ENCODE results near the gene ZNF407. TPM values are rescaled to one million over a fixed set of nuclear protein-coding genes. Genes with fewer than 3 reads are reported as not detected.
"Not testable (repeated sequence)": the region's sequence is repeated elsewhere in the genome, so short reads cannot be mapped to it uniquely, and the experiment has no call there.

The ZNF407 gene
- total RNA-seq, 1 donor from 2014 or later = 26.7 TPM

GRCh38 chr18:75097491-75098225 lies 500.0 kb downstream of the ZNF407 start:
- no peak overlapping the region for H3K4me3 Mint-ChIP-seq
- ChIA-PET CTCF (no interaction called here), POLR2A (interaction anchor here (0.7 kb wide), 1 partner anchor 80 kb away, joined by 3 read pairs; no protein-coding TSS in a partner anchor)
- ATAC-seq (ENCODE audit: low read depth) (no peak), DNase-seq (no peak)
- peaks cover 14% of the 10 kb centered on the region for H3K9me3 Mint-ChIP-seq
- no peaks in the 10 kb centered on the region for H3K36me3 Mint-ChIP-seq (ENCODE audit: low read depth)
- H3K4me1 Mint-ChIP-seq = no peaks in the 10 kb centered on the region
- intact Hi-C loops (cut with micrococcal nuclease) = no loop called here
- H3K27ac Mint-ChIP-seq = no peak overlapping the region
- no peak for TF ChIP-seq CTCF (IDR thresholded peaks at IDR 0.05)
- H3K27me3 Mint-ChIP-seq = peaks cover 14% of the 10 kb centered on the region

GRCh38 chr18:75100832-75101630 lies 503.4 kb downstream of the ZNF407 start:
- POLR2A ChIA-PET = no interaction called here
- intact Hi-C loops (cut with micrococcal nuclease) = no loop called here
- H3K27ac Mint-ChIP-seq = no peak overlapping the region
- TF ChIP-seq CTCF (IDR thresholded peaks at IDR 0.05) = no peak
- no peak for DNase-seq
- no peaks in the 10 kb centered on the region for H3K4me1 Mint-ChIP-seq
- ATAC-seq (ENCODE audit: low read depth) = no peak
- CTCF ChIA-PET = no interaction called here
- H3K9me3 Mint-ChIP-seq = peaks cover 7% of the 10 kb centered on the region
- no peaks in the 10 kb centered on the region for H3K36me3 Mint-ChIP-seq (ENCODE audit: low read depth)
- H3K4me3 Mint-ChIP-seq = no peak overlapping the region
- H3K27me3 Mint-ChIP-seq = peaks cover 9% of the 10 kb centered on the region

GRCh38 chr18:75101916-75102315 lies 504.2 kb downstream of the ZNF407 start:
- CTCF ChIA-PET = no interaction called here
- no peak for TF ChIP-seq CTCF (IDR thresholded peaks at IDR 0.05)
- Mint-ChIP-seq H3K4me1 (no peaks in the 10 kb centered on the region), H3K27me3 (peaks cover 6% of the 10 kb centered on the region), H3K4me3 (no peak overlapping the region), H3K36me3 (ENCODE audit: low read depth) (no peaks in the 10 kb centered on the region), H3K27ac (no peak overlapping the region), H3K9me3 (peaks cover 7% of the 10 kb centered on the region)
- no peak for DNase-seq
- no peak for ATAC-seq (ENCODE audit: low read depth)
- POLR2A ChIA-PET = no interaction called here
- intact Hi-C loops (cut with micrococcal nuclease) = no loop called here

- DNase-seq; intact Hi-C loops (cut with micrococcal nuclease); H3K36me3 Mint-ChIP-seq (ENCODE audit: low read depth); ATAC-seq (ENCODE audit: low read depth); H3K4me1 Mint-ChIP-seq; CTCF ChIA-PET; H3K4me3 Mint-ChIP-seq; H3K9me3 Mint-ChIP-seq; POLR2A ChIA-PET; H3K27ac Mint-ChIP-seq; H3K27me3 Mint-ChIP-seq: not testable (repeated sequence)
Observed at GRCh38 chr18:75104029-75104428, 506.4 kb downstream of the ZNF407 start.

- TF ChIP-seq CTCF (IDR thresholded peaks at IDR 0.05) = no peak
- Mint-ChIP-seq H3K9me3 (peaks cover 7% of the 10 kb centered on the region), H3K4me3 (no peak overlapping the region), H3K4me1 (no peaks in the 10 kb centered on the region), H3K36me3 (ENCODE audit: low read depth) (no peaks in the 10 kb centered on the region), H3K27me3 (peaks cover 8% of the 10 kb centered on the region), H3K27ac (no peak overlapping the region)
- ATAC-seq (ENCODE audit: low read depth) (no peak), DNase-seq (no peak)
- intact Hi-C loops (cut with micrococcal nuclease) = no loop called here
- ChIA-PET POLR2A (no interaction called here), CTCF (no interaction called here)
Observed at GRCh38 chr18:75104483-75104882, 506.8 kb downstream of the ZNF407 start.
